GM18520 (cell line): ENCODE measurements around the gene SLC6A15.

ENCODE experiments used
- ATAC-seq: cut with Tn5 transposase; IDR thresholded peaks from one replicate; pipeline ENCODE4 v1.9.1; 2021; ENCODE audit not compliant: unreplicated experiment

SLC6A15 gene

DNA sequence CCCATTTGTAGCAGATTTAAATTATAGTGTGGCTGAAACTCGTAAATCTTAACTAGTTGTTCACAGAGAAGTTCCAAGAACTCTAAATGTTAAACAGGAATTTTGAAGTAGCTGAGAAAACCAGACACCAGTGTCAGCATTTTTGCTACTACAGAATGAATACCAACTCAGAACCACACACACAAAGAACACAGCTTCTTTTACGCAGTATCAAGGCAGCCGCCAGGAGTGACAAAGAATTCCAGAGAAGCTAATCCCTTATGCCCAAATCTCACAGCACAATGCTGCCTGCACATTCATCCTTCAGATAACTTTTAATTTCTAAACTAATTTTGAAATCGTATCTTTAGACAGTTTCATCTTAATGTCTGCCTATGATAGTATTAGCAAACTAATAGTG lies 37.4 kb downstream of the SLC6A15 start:
- ATAC-seq, result no peak

DNA sequence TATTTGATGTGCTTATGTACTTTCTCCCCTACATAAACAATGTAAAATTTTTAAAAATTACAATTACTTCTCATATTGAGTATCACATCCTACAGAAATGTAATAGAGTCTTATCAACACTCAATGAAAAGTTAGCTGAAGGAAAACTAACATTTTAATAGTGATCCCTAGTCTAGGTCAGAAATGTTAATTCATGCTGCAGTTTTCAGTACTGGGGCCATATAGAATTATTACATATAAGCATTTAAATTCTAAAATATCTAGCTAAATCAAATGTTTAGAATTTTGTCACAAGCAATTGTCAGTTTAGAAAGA lies 37.8 kb downstream of the SLC6A15 start:
- no peak for ATAC-seq

DNA sequence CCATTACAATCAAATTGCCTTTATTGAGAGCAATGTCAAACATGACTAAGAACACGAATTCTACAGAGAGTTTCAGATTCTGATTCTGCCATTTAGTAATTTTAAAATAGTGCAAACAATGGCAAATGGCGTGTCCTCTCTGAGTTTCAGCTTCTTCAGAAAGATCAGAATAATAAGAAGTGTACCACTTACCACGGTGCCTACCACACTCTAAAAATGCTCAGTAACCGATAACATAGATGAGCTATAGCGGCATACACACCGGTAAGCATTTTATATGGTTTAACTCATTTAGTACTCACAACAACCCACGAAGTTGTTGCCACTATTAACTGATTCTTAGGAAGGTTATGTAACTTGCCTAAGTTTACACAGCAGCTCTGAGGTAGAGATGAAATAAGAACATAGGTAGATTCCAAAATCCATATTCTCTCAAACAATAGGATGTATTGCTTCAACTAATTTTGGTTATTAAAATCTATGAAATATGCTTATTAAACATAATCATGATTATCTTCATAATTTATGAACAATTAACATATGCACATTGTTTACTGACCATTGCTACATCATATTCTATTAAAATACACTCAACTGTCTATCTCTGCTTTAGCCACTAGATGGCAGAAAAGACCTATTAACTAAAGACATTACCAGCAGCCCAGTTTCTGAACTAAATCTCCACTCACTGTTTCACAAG lies 38.3 kb downstream of the SLC6A15 start:
- ATAC-seq, result peak; percentile 88

DNA sequence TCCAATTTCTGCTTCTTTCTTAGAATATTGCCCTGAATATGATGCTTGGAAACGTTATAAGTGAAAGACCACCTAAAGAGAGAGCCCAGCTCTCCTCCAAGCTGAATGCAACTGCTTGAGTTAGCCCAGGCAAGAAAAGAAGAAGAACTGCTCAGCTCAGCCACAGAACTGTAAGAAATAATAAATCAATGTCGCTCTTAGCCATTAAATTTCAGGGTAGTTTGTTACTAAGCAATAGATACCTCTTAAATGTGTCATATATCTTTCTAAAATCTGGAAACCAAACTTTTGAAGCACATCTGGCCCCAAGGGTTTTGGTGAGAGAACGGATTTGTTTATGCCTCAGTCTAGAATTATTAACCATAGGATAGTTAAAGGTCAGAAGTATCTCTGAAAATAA lies 50.4 kb downstream of the SLC6A15 start:
- no peak for ATAC-seq

DNA sequence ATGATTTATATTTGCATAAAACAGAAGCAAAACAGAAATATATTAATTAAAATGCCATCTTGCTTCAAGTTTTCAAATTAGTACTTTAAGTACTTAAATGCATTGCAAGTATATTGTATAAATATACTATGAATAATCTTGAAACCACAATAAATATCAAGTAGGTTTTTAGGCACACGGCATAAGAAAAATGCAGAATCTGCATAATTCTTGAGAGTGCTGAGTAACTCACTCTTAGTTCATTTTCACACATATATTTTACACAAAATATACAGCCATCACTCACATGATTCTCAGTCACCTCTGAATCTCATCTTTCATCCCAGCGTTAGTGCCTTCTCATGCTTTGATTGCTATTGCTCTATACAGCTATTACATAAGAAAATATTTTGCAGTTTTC lies 51.9 kb downstream of the SLC6A15 start:
- ATAC-seq, result no peak

DNA sequence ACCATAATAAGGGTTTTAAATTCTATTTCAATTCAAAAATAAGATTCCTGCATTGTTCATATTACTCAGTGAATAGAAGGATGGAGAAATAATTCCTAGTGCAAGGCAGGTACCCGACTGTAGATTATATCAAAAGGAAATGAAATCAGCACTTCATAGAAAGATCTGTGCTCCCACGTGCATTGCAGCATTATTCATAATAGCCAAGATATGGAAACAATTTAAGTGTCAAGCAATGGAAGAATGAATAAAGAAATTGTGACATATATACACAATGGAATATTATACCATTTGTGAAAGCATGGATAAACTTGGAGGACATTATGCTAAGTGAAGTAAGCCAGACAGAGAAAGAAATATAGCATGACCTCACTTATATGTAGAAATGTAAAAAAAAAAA lies 53.8 kb downstream of the SLC6A15 start:
- no peak for ATAC-seq

DNA sequence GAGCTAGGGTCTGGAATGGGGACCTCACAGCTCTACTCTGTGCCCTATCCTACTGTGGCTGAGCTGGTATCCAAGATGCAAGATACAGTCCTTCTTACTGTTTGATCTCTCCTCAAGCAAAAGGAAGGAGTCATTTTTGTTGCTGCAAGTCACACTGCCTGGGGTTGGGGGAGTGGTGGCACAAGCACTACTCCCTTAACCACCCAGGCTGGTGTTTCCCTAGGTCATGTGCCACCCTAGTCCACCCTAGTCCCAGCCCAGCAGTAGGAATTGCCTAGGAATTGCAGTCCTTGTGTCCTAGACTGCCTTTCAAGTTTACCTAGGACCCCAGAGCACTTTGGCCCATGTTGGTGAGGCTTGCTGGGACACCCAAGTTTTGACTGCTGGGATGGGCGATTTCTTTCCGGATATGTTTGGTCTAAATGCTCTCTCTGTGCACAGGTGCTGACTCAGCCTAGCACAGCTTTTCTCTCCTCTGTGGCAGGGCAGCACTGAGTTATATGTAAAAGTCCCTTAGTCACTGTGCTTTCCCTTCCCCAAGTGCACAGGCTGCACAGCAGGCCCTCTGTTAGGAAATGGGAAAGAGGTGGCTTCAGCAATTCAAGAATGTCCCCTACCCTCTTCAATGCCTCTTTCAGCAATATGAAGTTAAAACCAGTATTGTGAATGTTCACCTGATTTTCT lies 54.9 kb downstream of the SLC6A15 start:
- no peak for ATAC-seq

DNA sequence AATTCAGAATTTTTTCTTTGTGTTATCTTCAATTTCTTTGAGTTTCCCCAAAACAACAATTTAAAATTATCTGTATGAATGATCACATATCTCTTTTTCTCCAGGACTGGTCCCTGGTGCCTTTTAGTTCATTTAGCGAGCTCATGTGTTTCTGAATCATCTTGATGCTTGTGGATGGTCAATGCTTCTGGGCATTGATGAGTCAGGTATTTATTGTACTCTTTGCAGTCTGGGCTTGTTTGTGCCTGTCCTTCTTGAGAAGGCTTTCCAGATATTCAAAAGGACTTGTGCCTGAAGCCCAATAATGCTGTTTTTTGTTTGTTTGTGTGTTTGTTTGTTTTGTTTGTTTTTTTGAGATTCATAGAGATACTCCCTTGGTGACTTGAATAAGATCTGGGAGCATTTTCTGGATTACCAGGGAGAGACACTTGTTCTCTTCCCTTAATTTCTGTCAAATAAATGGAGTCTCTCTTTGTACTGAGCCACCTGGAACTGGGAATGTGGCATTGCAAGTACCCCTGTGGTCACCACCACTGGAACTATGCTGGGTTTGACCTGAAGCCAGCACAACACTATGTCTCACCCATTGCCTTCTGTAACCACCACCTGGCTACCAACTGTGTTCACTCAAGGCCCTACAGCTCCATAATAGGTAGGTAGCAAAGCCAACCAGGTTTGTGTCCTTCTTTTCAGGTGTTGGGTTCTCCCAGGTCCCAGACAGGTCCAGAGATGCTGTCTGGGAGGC lies 56.3 kb downstream of the SLC6A15 start:
- ATAC-seq, result no peak

DNA sequence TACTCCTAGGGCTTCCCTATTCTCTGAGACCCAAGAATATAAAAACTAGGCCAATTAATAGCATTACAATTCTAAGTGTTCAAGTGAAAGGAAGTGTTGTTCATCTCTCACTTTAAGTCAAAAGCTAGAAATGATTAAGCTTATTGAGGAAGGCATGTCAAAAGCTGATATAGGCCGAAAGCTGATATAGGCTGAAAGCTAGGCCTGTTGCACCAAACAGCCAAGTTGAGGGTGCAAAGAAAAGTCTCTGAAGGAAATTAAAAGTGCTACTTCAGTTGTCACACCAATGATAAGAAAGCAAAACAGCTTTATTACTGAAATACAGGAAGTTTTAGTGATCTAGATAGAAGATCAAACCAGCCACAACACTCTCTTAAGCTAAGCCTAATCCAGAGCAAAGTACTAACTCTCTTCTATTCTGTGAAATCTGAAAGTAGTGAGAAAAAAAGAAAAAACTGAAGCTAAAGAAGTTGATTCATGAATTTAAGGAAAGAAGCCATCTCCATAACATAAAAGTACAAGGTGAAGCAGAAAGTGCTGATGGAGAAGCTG lies 68.9 kb downstream of the SLC6A15 start:
- ATAC-seq, result no peak

DNA sequence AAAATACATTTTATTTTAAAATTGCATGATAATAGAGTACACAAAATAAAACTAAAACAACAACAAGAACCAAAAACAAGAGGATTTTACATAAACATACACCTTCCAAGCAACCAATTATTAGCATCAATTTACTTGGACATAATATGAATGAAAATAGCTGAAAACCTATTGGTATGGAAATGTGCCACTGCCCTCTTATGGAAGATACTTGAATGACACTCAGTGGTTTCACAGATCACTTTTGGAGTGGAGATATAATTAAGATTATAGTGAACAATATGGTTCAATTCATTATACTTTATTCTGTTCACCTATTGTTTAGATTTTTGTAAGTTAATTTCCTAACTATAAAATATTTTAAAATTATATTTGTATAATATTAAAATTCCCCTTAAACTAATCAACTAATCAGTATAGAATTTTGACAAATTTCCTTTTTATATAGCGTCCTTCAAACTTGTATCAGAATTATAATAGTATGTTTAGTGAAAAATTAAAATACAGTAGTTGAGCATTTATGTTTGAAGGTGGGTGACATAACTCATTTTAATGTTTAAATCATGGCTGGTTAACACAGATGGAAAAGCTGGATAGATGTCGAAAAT lies 70.1 kb downstream of the SLC6A15 start:
- no peak for ATAC-seq

DNA sequence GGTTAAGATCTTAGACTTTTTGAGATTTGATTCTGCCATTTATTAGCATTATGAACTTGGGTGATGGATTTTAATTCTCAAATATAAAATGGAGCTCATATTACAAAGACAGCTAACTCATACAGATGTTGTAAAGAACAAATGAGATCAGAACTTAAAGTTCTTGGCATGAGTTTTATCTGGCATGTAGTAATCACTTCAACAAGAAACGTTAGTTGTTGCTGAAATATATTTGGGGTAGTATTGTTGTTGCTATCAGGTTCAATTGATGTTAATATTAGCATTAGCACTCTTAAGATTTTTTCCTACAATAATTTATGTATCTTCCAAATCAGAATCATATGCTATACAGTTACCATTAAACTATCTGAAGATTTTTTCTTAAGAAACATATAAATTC lies 71.0 kb downstream of the SLC6A15 start:
- no peak for ATAC-seq

DNA sequence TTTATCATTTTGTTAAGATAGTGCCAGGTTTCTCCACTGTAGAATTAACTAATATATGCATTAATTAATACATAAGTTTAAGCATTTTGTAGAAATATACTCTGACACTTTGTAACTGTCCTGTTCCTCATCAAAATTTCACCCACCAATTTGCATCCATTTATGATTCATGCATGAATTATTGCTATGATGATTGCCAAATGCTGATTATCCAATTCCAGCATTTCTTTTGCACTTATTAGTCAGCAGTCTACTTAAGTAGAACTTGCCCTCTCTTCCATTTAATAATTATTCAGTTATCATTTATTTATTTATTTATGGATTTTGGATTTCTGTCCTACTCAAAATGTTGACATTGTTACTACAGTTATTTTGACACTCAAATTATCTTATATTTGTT lies 72.2 kb downstream of the SLC6A15 start:
- ATAC-seq, result no peak

DNA sequence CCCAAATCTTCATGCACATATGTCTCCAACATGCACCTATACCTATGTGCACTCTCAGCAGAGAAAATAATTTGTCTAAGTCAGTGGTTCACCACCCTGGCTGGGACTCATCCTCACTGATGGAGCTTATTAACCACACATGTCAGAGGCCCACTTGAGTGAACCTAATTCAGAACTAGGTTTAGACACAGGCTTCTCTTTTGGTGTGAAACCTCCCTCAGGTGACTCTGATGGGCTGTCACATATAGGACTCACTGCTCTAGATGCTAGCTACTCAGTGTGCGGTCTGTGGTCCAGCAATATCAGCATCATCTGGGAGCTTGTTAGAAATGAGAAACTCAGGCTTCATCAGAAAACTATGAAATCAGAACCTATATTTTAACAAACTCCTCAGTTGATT lies 85.7 kb downstream of the SLC6A15 start:
- no peak for ATAC-seq

DNA sequence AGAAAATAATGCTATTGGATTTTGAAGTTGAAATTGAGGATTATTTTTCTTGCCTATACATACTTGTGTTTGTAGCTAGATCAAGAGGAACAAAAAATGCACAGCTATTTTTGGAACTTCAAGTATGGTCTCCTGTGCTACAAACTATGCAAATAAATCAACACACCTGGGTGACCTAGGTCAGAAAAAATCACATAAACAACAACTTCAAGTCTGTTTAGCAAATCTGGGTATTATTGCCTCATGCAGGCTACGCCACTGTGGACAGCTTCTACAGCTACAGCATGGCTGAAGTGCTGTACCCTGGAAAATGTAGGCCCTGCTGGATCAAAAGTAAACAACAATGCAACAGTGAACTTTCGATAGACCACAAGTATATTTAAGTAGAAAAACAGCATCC lies 87.5 kb downstream of the SLC6A15 start:
- ATAC-seq, result peak; percentile 40

DNA sequence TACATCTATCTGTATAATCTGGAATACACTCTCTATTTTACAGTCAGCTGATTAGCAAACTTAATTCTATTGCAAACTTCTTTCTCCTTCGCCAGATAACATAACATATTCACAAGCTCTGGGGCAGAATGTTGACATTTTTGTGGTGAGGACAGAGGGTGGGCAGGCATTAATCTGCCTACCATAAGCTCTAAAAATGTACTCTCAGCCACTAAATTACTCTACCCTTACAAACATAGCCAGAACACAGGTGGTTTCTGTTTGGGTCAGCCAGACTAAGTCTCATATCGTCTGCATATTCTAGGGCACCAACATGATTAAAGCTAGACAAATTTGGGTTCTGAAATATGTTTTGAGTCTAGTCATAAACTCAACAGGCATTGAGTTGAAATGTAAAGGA lies 90.1 kb downstream of the SLC6A15 start:
- no peak for ATAC-seq

DNA sequence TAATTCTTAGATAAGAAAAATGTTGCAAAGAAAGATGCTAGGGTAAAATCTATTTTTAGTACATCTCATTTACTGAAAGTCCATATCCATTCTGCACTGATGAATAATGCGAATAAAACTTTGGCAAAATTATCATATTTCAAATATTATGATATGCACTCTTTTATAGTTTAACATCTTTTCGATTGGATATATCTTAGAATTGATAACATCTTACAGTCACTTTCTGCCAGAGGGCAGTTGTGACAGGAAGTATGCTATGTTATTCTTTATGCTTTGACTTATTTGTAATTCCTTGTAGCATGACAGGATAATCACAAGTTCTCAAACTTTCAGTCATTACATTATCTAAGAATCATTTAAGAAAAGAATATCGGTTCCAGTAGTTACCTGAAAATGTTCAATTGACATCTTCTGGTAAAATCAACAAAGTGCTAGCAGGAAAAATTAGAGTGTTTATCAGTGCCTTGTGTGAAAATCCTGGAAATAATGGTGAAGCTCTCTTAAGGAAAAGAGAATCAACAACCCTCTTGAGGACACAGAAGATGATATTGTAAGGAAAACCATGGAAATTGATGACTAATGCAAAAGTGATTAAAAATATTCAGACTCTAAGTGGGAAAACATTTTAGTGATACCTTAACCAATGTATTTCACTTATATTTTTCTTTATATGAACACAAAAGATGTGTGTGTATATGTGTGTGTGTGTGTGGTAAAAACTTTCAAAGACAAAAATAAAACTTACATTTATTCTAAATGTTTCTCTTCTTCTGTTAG lies 95.5 kb downstream of the SLC6A15 start:
- ATAC-seq, result no peak

DNA sequence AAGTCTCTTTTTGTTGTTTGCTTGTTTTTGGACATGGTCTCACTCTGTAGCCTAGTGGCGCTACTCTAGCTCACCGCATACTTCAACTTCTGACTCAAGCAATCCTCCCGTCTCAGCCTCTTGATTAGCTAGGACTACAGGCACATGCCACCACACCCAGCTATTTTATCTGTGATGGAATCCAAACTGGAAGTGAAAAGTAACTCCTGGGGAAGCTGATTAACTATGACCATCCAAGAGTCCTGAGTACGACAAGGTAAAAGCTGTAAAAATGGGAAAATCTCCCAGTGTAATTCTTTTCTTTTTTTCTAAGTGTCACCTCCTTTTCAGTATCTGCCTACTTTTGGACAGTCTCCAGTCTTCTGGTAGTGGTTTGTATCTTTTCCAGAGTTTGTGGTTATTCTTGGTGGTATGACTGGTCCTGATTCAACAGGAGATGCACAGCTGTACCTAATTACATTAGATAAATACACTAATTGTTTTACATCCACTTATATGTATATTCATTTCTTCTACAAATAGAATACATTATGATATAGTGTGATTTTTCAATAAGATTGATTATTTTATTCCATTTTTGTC lies 97.8 kb downstream of the SLC6A15 start:
- ATAC-seq, result no peak

DNA sequence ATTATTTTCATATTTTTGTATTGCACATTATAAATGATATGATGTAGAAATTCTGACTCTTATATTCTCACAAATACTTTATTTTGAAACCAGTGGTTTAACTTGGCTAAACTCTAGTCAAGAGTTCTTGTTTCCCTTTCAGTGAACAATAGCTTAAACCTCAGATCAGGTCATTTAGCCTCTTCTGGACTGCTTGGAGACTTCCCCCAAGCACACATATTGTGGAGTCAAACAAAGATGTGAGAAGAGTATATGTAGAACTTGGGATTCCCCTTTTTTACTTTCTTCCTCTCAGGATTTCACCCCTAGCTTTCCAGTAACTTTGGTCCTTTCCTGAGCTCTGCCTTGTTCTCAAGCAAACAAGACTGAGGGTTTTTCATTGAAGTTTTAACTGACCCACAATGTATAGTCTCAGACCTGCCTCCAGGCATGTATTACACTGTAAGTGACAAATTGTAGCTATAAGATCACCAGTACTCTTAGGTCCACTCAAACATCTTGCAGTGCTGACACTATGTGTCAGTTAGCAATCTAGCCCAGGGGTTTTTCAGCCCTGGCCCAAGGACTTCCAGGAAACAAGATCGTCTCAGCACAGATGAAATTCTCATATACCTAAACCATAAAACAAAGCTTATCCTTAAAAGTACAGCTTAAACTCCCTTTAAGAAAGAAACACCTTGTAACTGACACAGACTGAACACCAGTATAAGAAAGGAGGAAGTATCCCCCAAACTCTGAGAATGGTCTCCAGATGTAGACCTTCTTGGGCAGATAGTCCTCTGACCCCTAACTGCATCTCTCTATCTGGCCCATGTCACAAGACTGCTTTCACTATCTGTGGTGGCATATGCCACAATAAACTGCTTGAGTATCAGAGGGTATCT lies 98.6 kb downstream of the SLC6A15 start:
- peak; percentile 69 for ATAC-seq

DNA sequence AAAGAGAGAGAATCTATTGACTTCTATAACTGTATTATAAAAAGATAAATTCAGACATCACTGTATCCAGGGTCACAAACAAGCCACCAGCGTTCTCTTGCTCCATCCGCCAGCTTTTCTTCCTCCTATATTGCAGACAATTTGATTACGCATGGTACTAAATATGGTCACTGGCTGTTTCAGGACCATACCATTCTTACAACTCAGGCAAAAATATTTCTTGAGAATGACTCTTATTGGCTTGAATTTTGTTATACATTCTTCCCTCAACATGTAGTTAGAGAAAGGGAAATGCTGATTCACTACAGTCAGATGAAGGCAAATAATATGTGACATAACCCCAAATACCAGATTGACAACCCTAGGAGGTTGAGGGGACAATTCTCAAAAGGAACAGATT lies 101.3 kb downstream of the SLC6A15 start:
- ATAC-seq, result no peak

DNA sequence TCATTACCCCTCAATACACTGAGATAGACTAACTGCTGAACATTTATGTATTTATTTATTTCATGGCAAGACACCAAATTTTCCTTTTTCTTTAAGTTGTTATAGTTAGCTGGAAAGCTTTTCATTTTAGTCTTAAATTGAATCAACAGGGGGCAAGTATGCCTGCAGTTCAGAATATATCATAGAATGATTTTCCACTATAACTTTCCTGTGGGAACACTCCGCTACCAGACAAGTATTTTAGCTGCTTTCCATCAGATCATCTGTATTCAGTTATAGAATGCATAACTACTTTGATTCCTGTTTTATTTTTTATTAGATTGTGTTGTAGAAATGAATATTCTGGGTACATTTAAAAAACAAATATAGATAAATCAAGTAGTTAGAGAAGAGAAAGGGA lies 102.0 kb downstream of the SLC6A15 start:
- ATAC-seq, result no peak
